GM12878 (cell line): ENCODE results near the gene VSIG8. TPM values are rescaled to one million over a fixed set of nuclear protein-coding genes. Genes with fewer than 3 reads are reported as not detected.

ENCODE experiments used
- ASH2L ChIP-seq: fragments of 300-600, 200-600 bp; sonication (generic); IDR thresholded peaks from 2 replicates; pipeline ENCODE4 v1.6.1; 2017; ENCODE audit warnings: low read depth, mild to moderate bottlenecking, borderline replicate concordance
- ATF2 ChIP-seq: IDR thresholded peaks from 2 replicates; pipeline ENCODE4 v1.6.1; 2012; ENCODE audit warnings: low read length, inconsistent platforms
- ATF7 ChIP-seq: fragments of 450-650 bp; IDR thresholded peaks from 2 replicates; pipeline ENCODE4 v1.6.1; 2016; ENCODE audit warnings: low read depth, mild to moderate bottlenecking
- CREB1 ChIP-seq: IDR thresholded peaks from 2 replicates; pipeline ENCODE4 v1.6.1; 2012; ENCODE audit warnings: low read depth, mild to moderate bottlenecking, inconsistent platforms
- DPF2 ChIP-seq: fragments of 450-650 bp; IDR thresholded peaks from 2 replicates; pipeline ENCODE4 v1.6.1; 2017; ENCODE audit warnings: mild to moderate bottlenecking
- EED ChIP-seq: sonication (generic); IDR thresholded peaks from 2 replicates; pipeline ENCODE4 v1.6.1; 2016; ENCODE audit warnings: antibody characterized with exemption, low read depth
- EP300 ChIP-seq, 2 experiments: fragments of 150-350 bp in 1 of 2; IDR thresholded peaks; 2 replicates each; pipeline ENCODE4 v1.6.1; 2011 to 2012; ENCODE audit warnings: low read depth in 2 of 2, low read length in 2 of 2, borderline replicate concordance in 1 of 2, improper control_type of control experiment in 1 of 2, inconsistent platforms in 1 of 2; ENCODE audit not compliant: control insufficient read depth in 1 of 2
- IKZF2 ChIP-seq, 2 experiments: fragments of 450-650 bp; IDR thresholded peaks; 2 replicates each; pipeline ENCODE4 v1.6.1; 2017; ENCODE audit warnings: mild to moderate bottlenecking in 2 of 2, moderate library complexity in 2 of 2
- JUNB ChIP-seq: IDR thresholded peaks from 2 replicates; pipeline ENCODE4 v1.6.1; 2016; ENCODE audit warnings: antibody characterized with exemption, mild to moderate bottlenecking
- NBN ChIP-seq: fragments of 450-650 bp; IDR thresholded peaks from 2 replicates; pipeline ENCODE4 v1.6.1; 2016
- POLR2A ChIP-seq: IDR thresholded peaks from 2 replicates; pipeline ENCODE4 v1.6.1; 2011; ENCODE audit warnings: low read depth, mild to moderate bottlenecking, low read length
- POU2F2 ChIP-seq: IDR thresholded peaks from 3 replicates; pipeline ENCODE4 v1.6.1; 2011; ENCODE audit warnings: low read depth, mild to moderate bottlenecking, low read length, borderline replicate concordance
- RUNX3 ChIP-seq: IDR thresholded peaks from 2 replicates; pipeline ENCODE4 v1.6.1; 2012; ENCODE audit warnings: low read length, inconsistent platforms
- SMC3 ChIP-seq: IDR thresholded peaks from 2 replicates; pipeline ENCODE4 v1.6.1; 2011; ENCODE audit warnings: low read length, improper control_type of control experiment, borderline replicate concordance
- TBL1XR1 ChIP-seq: IDR thresholded peaks from 2 replicates; pipeline ENCODE4 v1.6.1; 2012; ENCODE audit warnings: low read depth, low read length, improper control_type of control experiment
- ZBED1 ChIP-seq: IDR thresholded peaks from 2 replicates; pipeline ENCODE4 v1.6.1; 2016; ENCODE audit warnings: borderline replicate concordance
- ZNF24 ChIP-seq: fragments of 450-650 bp; IDR thresholded peaks from 2 replicates; pipeline ENCODE4 v1.6.1; 2017; ENCODE audit warnings: antibody characterized with exemption, mild to moderate bottlenecking
- ZNF384 ChIP-seq: IDR thresholded peaks from 2 replicates; pipeline ENCODE4 v1.6.1; 2012; ENCODE audit warnings: low read depth, mild to moderate bottlenecking, low read length, improper control_type of control experiment, borderline replicate concordance
- polyA plus RNA-seq, 11 experiments: library from polyadenylated mRNA; depleted of rRNA in 4 of 11; unstranded in 6 of 11; stranded (reverse) in 5 of 11; fragments of >200 nt; fragmentation: Nextera tagmentation in 4 of 11; fragmentation: Illumina TruSeq in 1 of 11; extraction: Ambion mirVana in 4 of 11; extraction: Trizol in 1 of 11; gene quantifications; 1 replicate in 1 of 11; 2 replicates in 10 of 11; pipeline versions ENCODE4 v1.2.1 to v1.2.3, GENCODE V29; 2011 to 2016; ENCODE audit warnings: inconsistent platforms in 2 of 11, missing spikeins in 2 of 11, low read depth in 1 of 11
- total RNA-seq, 4 experiments: library from RNA; depleted of rRNA in 3 of 4; stranded (reverse); fragments of >200 nt in 3 of 4; fragmentation: Illumina TruSeq in 1 of 4; extraction: Trizol in 1 of 4; gene quantifications; 2 replicates each; pipeline versions ENCODE4 v1.2.1 to v1.2.3, GENCODE V29; 2013 to 2021
- TF ChIP-seq, protein P1 (sequence below): fragments of 450-650 bp; IDR thresholded peaks from 2 replicates; pipeline ENCODE4 v1.6.1; 2017; ENCODE audit warnings: mild to moderate bottlenecking, moderate library complexity
- TF ChIP-seq, protein P2 (sequence below): IDR thresholded peaks from 2 replicates; pipeline ENCODE4 v1.6.1; 2011; ENCODE audit warnings: low read depth, low read length, improper control_type of control experiment, borderline replicate concordance

VSIG8 gene
- total and polyA plus RNA-seq, 10 of the 15 experiments (the other 5 are each of a cell fraction or from before 2014, with no cell fraction given): not detected

GRCh38 chr1:159889821-159890252 is 27.4 kb upstream of the VSIG8 start (continued):
- TF ChIP-seq, protein P1, sequence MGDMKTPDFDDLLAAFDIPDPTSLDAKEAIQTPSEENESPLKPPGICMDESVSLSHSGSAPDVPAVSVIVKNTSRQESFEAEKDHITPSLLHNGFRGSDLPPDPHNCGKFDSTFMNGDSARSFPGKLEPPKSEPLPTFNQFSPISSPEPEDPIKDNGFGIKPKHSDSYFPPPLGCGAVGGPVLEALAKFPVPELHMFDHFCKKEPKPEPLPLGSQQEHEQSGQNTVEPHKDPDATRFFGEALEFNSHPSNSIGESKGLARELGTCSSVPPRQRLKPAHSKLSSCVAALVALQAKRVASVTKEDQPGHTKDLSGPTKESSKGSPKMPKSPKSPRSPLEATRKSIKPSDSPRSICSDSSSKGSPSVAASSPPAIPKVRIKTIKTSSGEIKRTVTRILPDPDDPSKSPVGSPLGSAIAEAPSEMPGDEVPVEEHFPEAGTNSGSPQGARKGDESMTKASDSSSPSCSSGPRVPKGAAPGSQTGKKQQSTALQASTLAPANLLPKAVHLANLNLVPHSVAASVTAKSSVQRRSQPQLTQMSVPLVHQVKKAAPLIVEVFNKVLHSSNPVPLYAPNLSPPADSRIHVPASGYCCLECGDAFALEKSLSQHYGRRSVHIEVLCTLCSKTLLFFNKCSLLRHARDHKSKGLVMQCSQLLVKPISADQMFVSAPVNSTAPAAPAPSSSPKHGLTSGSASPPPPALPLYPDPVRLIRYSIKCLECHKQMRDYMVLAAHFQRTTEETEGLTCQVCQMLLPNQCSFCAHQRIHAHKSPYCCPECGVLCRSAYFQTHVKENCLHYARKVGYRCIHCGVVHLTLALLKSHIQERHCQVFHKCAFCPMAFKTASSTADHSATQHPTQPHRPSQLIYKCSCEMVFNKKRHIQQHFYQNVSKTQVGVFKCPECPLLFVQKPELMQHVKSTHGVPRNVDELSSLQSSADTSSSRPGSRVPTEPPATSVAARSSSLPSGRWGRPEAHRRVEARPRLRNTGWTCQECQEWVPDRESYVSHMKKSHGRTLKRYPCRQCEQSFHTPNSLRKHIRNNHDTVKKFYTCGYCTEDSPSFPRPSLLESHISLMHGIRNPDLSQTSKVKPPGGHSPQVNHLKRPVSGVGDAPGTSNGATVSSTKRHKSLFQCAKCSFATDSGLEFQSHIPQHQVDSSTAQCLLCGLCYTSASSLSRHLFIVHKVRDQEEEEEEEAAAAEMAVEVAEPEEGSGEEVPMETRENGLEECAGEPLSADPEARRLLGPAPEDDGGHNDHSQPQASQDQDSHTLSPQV: no peak
- TF ChIP-seq SMC3 (no peak; the same call in 1 of the 2 replicates), EED (peak; percentile 82; the same call in 1 of the 2 replicates), EP300 (IDR thresholded peaks at IDR 0.05; ENCODE audit: borderline replicate concordance in 1 of 2, control insufficient read depth in 1 of 2, low read depth in 2 of 2, low read length in 2 of 2) (peak in 1 of 2 experiments; percentile 74; a peak in 1 of 4 replicates), NBN (peak; percentile 18; the same call in 1 of the 2 replicates), ATF2 (peak; percentile 49; the same call in 1 of the 2 replicates), ZBED1 (no peak), ATF7 (peak; percentile 65; the same call in 1 of the 2 replicates), CREB1 (no peak), POLR2A (no peak), DPF2 (0 out of 2 replicates have a peak, but pooled peaks have one; percentile 52), POU2F2 (peak; percentile 45; the same call in 1 of the 3 replicates), ZNF384 (no peak), RUNX3 (peak; percentile 66), ASH2L (no peak), ZNF24 (no peak), IKZF2 (IDR thresholded peaks at IDR 0.05) (peak; percentile 75 to 81), TBL1XR1 (no peak), JUNB (peak; percentile 80)
- TF ChIP-seq, protein P2, sequence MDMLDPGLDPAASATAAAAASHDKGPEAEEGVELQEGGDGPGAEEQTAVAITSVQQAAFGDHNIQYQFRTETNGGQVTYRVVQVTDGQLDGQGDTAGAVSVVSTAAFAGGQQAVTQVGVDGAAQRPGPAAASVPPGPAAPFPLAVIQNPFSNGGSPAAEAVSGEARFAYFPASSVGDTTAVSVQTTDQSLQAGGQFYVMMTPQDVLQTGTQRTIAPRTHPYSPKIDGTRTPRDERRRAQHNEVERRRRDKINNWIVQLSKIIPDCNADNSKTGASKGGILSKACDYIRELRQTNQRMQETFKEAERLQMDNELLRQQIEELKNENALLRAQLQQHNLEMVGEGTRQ: no peak
